Keratinocyte (primary cell): ENCODE results near the gene ATP8B1. TPM values are rescaled to one million over a fixed set of nuclear protein-coding genes. Genes with fewer than 3 reads are reported as not detected.

Source experiments
- DNase-seq: peaks from one replicate; pipeline ENCODE4 v3.0.0-alpha.2; 2011; ENCODE audit warnings: low read depth, missing footprints, low spot score
- FAIRE-seq: peaks from 2 replicates; lab custom pipeline; 2011; peaks lifted over from hg19 to GRCh38; lab: Jason Lieb, UNC
- H2AFZ ChIP-seq: 2 replicates; pipeline ENCODE4 v1.6.0; 2012; ENCODE audit warnings: low read length, control low read depth, inconsistent platforms; ENCODE audit not compliant: control insufficient read depth
- H3K27ac ChIP-seq: 2 replicates; pipeline ENCODE4 v1.5.1; 2011; ENCODE audit warnings: low read length; ENCODE audit not compliant: control insufficient read depth, insufficient read depth
- H3K27me3 ChIP-seq: 3 replicates; pipeline ENCODE4 v1.6.0; 2011; ENCODE audit warnings: low read length; ENCODE audit not compliant: control insufficient read depth, insufficient read depth; ENCODE audit errors: extremely low read depth
- H3K36me3 ChIP-seq, 2 experiments: 2 replicates in 1 of 2; 3 replicates in 1 of 2; pipeline ENCODE4 v1.5.1; 2011; ENCODE audit warnings: low read length in 2 of 2, mild to moderate bottlenecking in 1 of 2; ENCODE audit not compliant: control insufficient read depth in 2 of 2, insufficient read depth in 2 of 2; ENCODE audit errors: extremely low read depth in 1 of 2
- H3K4me1 ChIP-seq: 3 replicates; pipeline ENCODE4 v1.5.1; 2011; ENCODE audit warnings: low read length; ENCODE audit not compliant: control insufficient read depth, insufficient read depth; ENCODE audit errors: extremely low read depth
- H3K4me2 ChIP-seq: 3 replicates; pipeline ENCODE4 v1.6.0; 2011; ENCODE audit warnings: low read depth, low read length; ENCODE audit not compliant: control insufficient read depth, insufficient read depth; ENCODE audit errors: extremely low read depth
- H3K4me3 ChIP-seq, 3 experiments: fragments of 200-600 bp in 1 of 3; sonication (generic) in 1 of 3; 2 replicates in 2 of 3; 3 replicates in 1 of 3; pipeline ENCODE4 v1.5.1; 2011 to 2016; ENCODE audit warnings: low read length in 3 of 3, mild to moderate bottlenecking in 3 of 3, control low read depth in 2 of 3, inconsistent platforms in 1 of 3, low read depth in 1 of 3, mixed read lengths in 1 of 3, mixed run types in 1 of 3, moderate library complexity in 1 of 3; ENCODE audit not compliant: control insufficient read depth in 2 of 3, insufficient read depth in 2 of 3; ENCODE audit errors: extremely low read depth in 1 of 3
- H3K79me2 ChIP-seq: 2 replicates; pipeline ENCODE4 v1.6.0; 2012; ENCODE audit warnings: low read length; ENCODE audit not compliant: control insufficient read depth, insufficient read depth
- H3K9ac ChIP-seq: 3 replicates; pipeline ENCODE4 v1.6.0; 2011; ENCODE audit warnings: low read length; ENCODE audit not compliant: control insufficient read depth, insufficient read depth; ENCODE audit errors: extremely low read depth
- H3K9me1 ChIP-seq: 3 replicates; pipeline ENCODE4 v1.6.0; 2011; ENCODE audit warnings: low read length; ENCODE audit not compliant: control insufficient read depth, insufficient read depth; ENCODE audit errors: extremely low read depth
- H3K9me3 ChIP-seq: 2 replicates; pipeline ENCODE4 v1.5.1; 2012; ENCODE audit warnings: low read depth, low read length; ENCODE audit not compliant: control insufficient read depth
- H4K20me1 ChIP-seq: 3 replicates; pipeline ENCODE4 v1.6.0; 2011; ENCODE audit warnings: low read length; ENCODE audit not compliant: control insufficient read depth, insufficient read depth; ENCODE audit errors: extremely low read depth
- CTCF ChIP-seq, 3 experiments: IDR thresholded peaks in 1 of 3; conservative IDR thresholded peaks in 1 of 3; optimal IDR thresholded peaks in 1 of 3; 2 replicates in 2 of 3; 3 replicates in 1 of 3; pipeline versions ENCODE3 to v1.5.1; 2011; ENCODE audit warnings: low read length in 3 of 3, mild to moderate bottlenecking in 3 of 3, moderate library complexity in 2 of 3, control low read depth in 1 of 3, inconsistent platforms in 1 of 3; ENCODE audit not compliant: insufficient read depth in 2 of 3; ENCODE audit errors: extremely low read depth in 1 of 3
- EZH2 ChIP-seq: IDR thresholded peaks from one replicate; pipeline ENCODE4 v1.6.1; 2012; ENCODE audit warnings: inconsistent platforms, mild to moderate bottlenecking, low read length, moderate library complexity
- dilution Hi-C: fragments of 300-500 bp; cut with MboI; formaldehyde crosslinking; loops from one replicate; pipeline ENCODE4 v1.7.0; 2020; ENCODE audit warnings: low sequenced_read_pairs; ENCODE audit not compliant: extremely low pct_ligation_motif_present
- polyA plus RNA-seq, 5 experiments: library from polyadenylated mRNA; depleted of rRNA in 3 of 5; stranded (reverse) in 3 of 5; stranded (forward) in 1 of 5; unstranded in 1 of 5; fragments of >200 nt; gene quantifications; 1 replicate in 1 of 5; 2 replicates in 3 of 5; 3 replicates in 1 of 5; pipeline versions ENCODE4 v1.2.1 to v1.2.3, GENCODE V29; 2011 to 2012; ENCODE audit warnings: missing spikeins in 2 of 5, low read depth in 1 of 5, low replicate concordance in 1 of 5

Gene ATP8B1
- polyA plus RNA-seq, 1 donor (not counting 4 experiments of a cell fraction or from before 2014, with no cell fraction given) = 20.4 TPM

- Histone ChIP-seq H4K20me1 (no peaks in the 10 kb centered on the region), H3K4me1 (no peaks in the 10 kb centered on the region), H3K9me1 (no peaks in the 10 kb centered on the region), H3K9ac (no peak overlapping the region), H2AFZ (no peak overlapping the region), H3K27ac (no peak overlapping the region), H3K9me3 (no peaks in the 10 kb centered on the region), H3K4me3 (no peak overlapping the region), H3K79me2 (peaks cover 2% of the 10 kb centered on the region), H3K36me3 (no peaks in the 10 kb centered on the region), H3K27me3 (no peaks in the 10 kb centered on the region), H3K4me2 (no peak overlapping the region)
- FAIRE-seq = no peak
- dilution Hi-C loops = no loop called here
- TF ChIP-seq CTCF (optimal IDR thresholded peaks at IDR 0.05 in 1 of 3, IDR thresholded peaks at IDR 0.05 in 1 of 3, conservative IDR thresholded peaks at IDR 0.05 in 1 of 3; ENCODE audit: extremely low read depth in 1 of 3, insufficient read depth in 2 of 3, low read length in 3 of 3) (no peak), EZH2 (no peak)
- DNase-seq = no peak
These were observed 43.5 kb downstream of the ATP8B1 start for GRCh38 chr18:57759650-57760049.

- Histone ChIP-seq H3K9me1 (no peaks in the 10 kb centered on the region), H3K4me3 (no peak overlapping the region), H3K79me2 (peaks cover 2% of the 10 kb centered on the region), H3K9me3 (no peaks in the 10 kb centered on the region), H3K4me1 (no peaks in the 10 kb centered on the region), H3K27ac (no peak overlapping the region), H3K27me3 (no peaks in the 10 kb centered on the region), H3K4me2 (no peak overlapping the region), H3K36me3 (no peaks in the 10 kb centered on the region), H4K20me1 (no peaks in the 10 kb centered on the region), H2AFZ (no peak overlapping the region), H3K9ac (no peak overlapping the region)
- FAIRE-seq = no peak
- no peak for DNase-seq
- dilution Hi-C loops = no loop called here
- TF ChIP-seq EZH2 (no peak), CTCF (optimal IDR thresholded peaks at IDR 0.05 in 1 of 3, IDR thresholded peaks at IDR 0.05 in 1 of 3, conservative IDR thresholded peaks at IDR 0.05 in 1 of 3; ENCODE audit: extremely low read depth in 1 of 3, insufficient read depth in 2 of 3, low read length in 3 of 3) (no peak)
These were observed 47.5 kb downstream of the ATP8B1 start for GRCh38 chr18:57755473-57756067.
